GM04503 (cell line): Measurements from ENCODE around the gene GPR55.
A peak's percentile ranks its signal among the peaks of the same experiment; 100 is the strongest.

Experiments used
- DNase-seq: peaks from one replicate; pipeline ENCODE4 v3.0.0-alpha.2; 2012; ENCODE audit warnings: low read depth

The GPR55 gene

GRCh38 chr2:230919240-230919639 is 5.8 kb downstream of the GPR55 start:
- no peak for DNase-seq

- no peak for DNase-seq
Measured at GRCh38 chr2:230916218-230916617, 8.8 kb downstream of the GPR55 start.

- no peak for DNase-seq
Measured at GRCh38 chr2:230915319-230915718, 9.7 kb downstream of the GPR55 start.

- no peak for DNase-seq
Measured at GRCh38 chr2:230914886-230915285, 10.2 kb downstream of the GPR55 start.

GRCh38 chr2:230913406-230914143 is 11.5 kb downstream of the GPR55 start:
- DNase-seq: no peak

GRCh38 chr2:230912724-230913123 is 12.3 kb downstream of the GPR55 start:
- no peak for DNase-seq

GRCh38 chr2:230912046-230912445 is 13.0 kb downstream of the GPR55 start:
- DNase-seq: no peak

- no peak for DNase-seq
Measured at GRCh38 chr2:230910546-230911177, 14.4 kb downstream of the GPR55 start.

GRCh38 chr2:230909841-230910545 is 15.0 kb downstream of the GPR55 start:
- DNase-seq: no peak

- DNase-seq: peak; percentile 64
Measured at GRCh38 chr2:230908595-230909191, 16.3 kb downstream of the GPR55 start.

- no peak for DNase-seq
Measured at GRCh38 chr2:230908092-230908594, 16.9 kb downstream of the GPR55 start.

- no peak for DNase-seq
Measured at GRCh38 chr2:230907361-230908091, 17.5 kb downstream of the GPR55 start.

GRCh38 chr2:230906471-230907230 is 18.4 kb downstream of the GPR55 start:
- DNase-seq: no peak

- no peak for DNase-seq
Measured at GRCh38 chr2:230905448-230906421, 19.3 kb downstream of the GPR55 start.

GRCh38 chr2:230904856-230905447 is 20.1 kb downstream of the GPR55 start:
- DNase-seq: no peak

GRCh38 chr2:230903231-230904150 is 21.6 kb downstream of the GPR55 start:
- no peak for DNase-seq

- DNase-seq: peak; percentile 11
Measured at GRCh38 chr2:230902180-230902899, 22.7 kb downstream of the GPR55 start.

GRCh38 chr2:230901006-230901405 is 24.0 kb downstream of the GPR55 start:
- no peak for DNase-seq
